PC-3 (cell line): ENCODE results near the gene SLC12A9. TPM values are rescaled to one million over a fixed set of nuclear protein-coding genes. Genes with fewer than 3 reads are reported as not detected.
"Not testable (repeated sequence)": the region's sequence is repeated elsewhere in the genome, so short reads cannot be mapped to it uniquely, and the experiment has no call there.

Source experiments
- ATAC-seq: fragments of 200-7000 bp; cut with Tn5 transposase; 2 replicates; pipeline ENCODE4 v1.9.1; 2020; ENCODE audit warnings: mild to moderate bottlenecking, moderate library complexity
- BruUV-seq: library from RNA; stranded (reverse); fragments of 400-500 nt; replicated peaks from 2 replicates; lab custom pipeline; 2021; lab: Mats Ljungman, UMichigan
- CTCF ChIA-PET: fragments of 300-600 bp; sonication (Branson Sonifier 250); formaldehyde crosslinking; loops from one replicate; lab custom pipeline; 2022; ENCODE audit warnings: antibody characterized with exemption; lab: Charles Lee
- POLR2A ChIA-PET: fragments of 300-600 bp; sonication (Branson Sonifier 250); formaldehyde crosslinking; loops from one replicate; lab custom pipeline; 2022; ENCODE audit warnings: antibody characterized with exemption; ENCODE audit not compliant: unreplicated experiment; lab: Charles Lee
- DNase-seq: peaks from one replicate; pipeline ENCODE4 v3.0.0-alpha.2; 2015
- H2AFZ ChIP-seq: fragments of 300-600 bp; sonication (generic); 2 replicates; pipeline ENCODE4 v1.6.0; 2016; ENCODE audit warnings: antibody characterized with exemption, low read length
- H3F3A ChIP-seq: fragments of 300-600 bp; sonication (generic); one replicate; pipeline ENCODE4 v1.6.0; 2017; ENCODE audit warnings: antibody characterized with exemption, low read length, control low read depth, mild to moderate bottlenecking; ENCODE audit not compliant: unreplicated experiment
- H3K27ac ChIP-seq: fragments of 300-600 bp; sonication (generic); 2 replicates; pipeline ENCODE4 v1.5.1; 2016; ENCODE audit warnings: mild to moderate bottlenecking, low read length
- H3K27me3 ChIP-seq: fragments of 300-600 bp; sonication (generic); 2 replicates; pipeline ENCODE4 v1.6.1; 2016; ENCODE audit warnings: low read length, mixed read lengths
- H3K36me3 ChIP-seq: fragments of 300-600 bp; sonication (generic); 2 replicates; pipeline ENCODE4 v1.6.1; 2016; ENCODE audit warnings: low read depth, mixed run types, low read length, mixed read lengths
- H3K4me1 ChIP-seq: fragments of 300-600 bp; sonication (generic); 2 replicates; pipeline ENCODE4 v1.5.1; 2016; ENCODE audit warnings: low read length; ENCODE audit not compliant: insufficient read depth
- H3K4me2 ChIP-seq: fragments of 300-600 bp; sonication (generic); 2 replicates; pipeline ENCODE4 v1.6.0; 2016; ENCODE audit warnings: low read length
- H3K4me3 ChIP-seq: fragments of 300-600 bp; sonication (generic); 2 replicates; pipeline ENCODE4 v1.5.1; 2016; ENCODE audit warnings: mild to moderate bottlenecking, low read length, mixed read lengths
- H3K79me2 ChIP-seq: fragments of 300-600 bp; sonication (generic); 2 replicates; pipeline ENCODE4 v1.6.1; 2017; ENCODE audit warnings: low read length, mixed read lengths
- H3K9ac ChIP-seq: fragments of 300-600 bp; sonication (generic); 2 replicates; pipeline ENCODE4 v1.6.0; 2016; ENCODE audit warnings: mild to moderate bottlenecking, low read length
- H3K9me2 ChIP-seq: fragments of 300-600 bp; sonication (generic); replicated peaks from 2 replicates; pipeline ENCODE4 v1.6.1; 2016; ENCODE audit warnings: mixed run types, low read length, mixed read lengths
- H3K9me3 ChIP-seq: fragments of 300-600 bp; sonication (generic); 2 replicates; pipeline ENCODE4 v1.6.1; 2016; ENCODE audit warnings: low read length, mixed read lengths
- H4K20me1 ChIP-seq: fragments of 300-600 bp; sonication (generic); 2 replicates; pipeline ENCODE4 v1.6.1; 2016; ENCODE audit warnings: low read length, mixed read lengths
- EZH2 ChIP-seq: fragments of 300-600 bp; sonication (generic); IDR thresholded peaks from one replicate; pipeline ENCODE4 v1.6.1; 2017; ENCODE audit warnings: antibody characterized with exemption, mild to moderate bottlenecking, low read length; ENCODE audit not compliant: unreplicated experiment
- EZH2phosphoT487 ChIP-seq: fragments of 300-600 bp; sonication (generic); IDR thresholded peaks from 2 replicates; pipeline ENCODE4 v1.6.1; 2018; ENCODE audit warnings: mild to moderate bottlenecking, antibody characterized with exemption, low read length, borderline replicate concordance
- intact Hi-C: fragments of 100-400 bp; cut with micrococcal nuclease; formaldehyde crosslinking; loops from 2 replicates; pipeline ENCODE4 v1.9.0; 2023
- total RNA-seq: library from RNA; depleted of rRNA; stranded (reverse); fragments of >200 nt; gene quantifications from 2 replicates; pipeline ENCODE4 v1.2.3, GENCODE V29; 2014
- TF ChIP-seq, protein P1 (sequence below): fragments of 300-600 bp; sonication (generic); conservative IDR thresholded peaks from 2 replicates; pipeline ENCODE4 v1.5.1; 2017; ENCODE audit warnings: antibody characterized with exemption, low read depth, mild to moderate bottlenecking, low read length

Gene SLC12A9
- total RNA-seq, 1 experiment from 2014 or later: 31.2 TPM

GRCh38 chr7:100806276-100806675 is 46.2 kb upstream of the SLC12A9 start:
- no peaks in the 10 kb centered on the region for H3K27me3 ChIP-seq
- no peak overlapping the region for H2AFZ ChIP-seq
- TF ChIP-seq, protein P1, sequence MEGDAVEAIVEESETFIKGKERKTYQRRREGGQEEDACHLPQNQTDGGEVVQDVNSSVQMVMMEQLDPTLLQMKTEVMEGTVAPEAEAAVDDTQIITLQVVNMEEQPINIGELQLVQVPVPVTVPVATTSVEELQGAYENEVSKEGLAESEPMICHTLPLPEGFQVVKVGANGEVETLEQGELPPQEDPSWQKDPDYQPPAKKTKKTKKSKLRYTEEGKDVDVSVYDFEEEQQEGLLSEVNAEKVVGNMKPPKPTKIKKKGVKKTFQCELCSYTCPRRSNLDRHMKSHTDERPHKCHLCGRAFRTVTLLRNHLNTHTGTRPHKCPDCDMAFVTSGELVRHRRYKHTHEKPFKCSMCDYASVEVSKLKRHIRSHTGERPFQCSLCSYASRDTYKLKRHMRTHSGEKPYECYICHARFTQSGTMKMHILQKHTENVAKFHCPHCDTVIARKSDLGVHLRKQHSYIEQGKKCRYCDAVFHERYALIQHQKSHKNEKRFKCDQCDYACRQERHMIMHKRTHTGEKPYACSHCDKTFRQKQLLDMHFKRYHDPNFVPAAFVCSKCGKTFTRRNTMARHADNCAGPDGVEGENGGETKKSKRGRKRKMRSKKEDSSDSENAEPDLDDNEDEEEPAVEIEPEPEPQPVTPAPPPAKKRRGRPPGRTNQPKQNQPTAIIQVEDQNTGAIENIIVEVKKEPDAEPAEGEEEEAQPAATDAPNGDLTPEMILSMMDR: no peak
- TF ChIP-seq EZH2: no peak
- no peak for TF ChIP-seq EZH2phosphoT487
- no peak overlapping the region for H3K9ac ChIP-seq
- no peak overlapping the region for H3K4me2 ChIP-seq
- BruUV-seq: no TSS peak
- H3K36me3 ChIP-seq: peaks cover 10% of the 10 kb centered on the region; the same call in 1 of the 2 replicates
- no peak overlapping the region for H3K27ac ChIP-seq
- H3K4me3 ChIP-seq: no peak overlapping the region
- no peak for ATAC-seq
- CTCF ChIA-PET: no interaction called here
- no peaks in the 10 kb centered on the region for H3K9me3 ChIP-seq
- H3K9me2 ChIP-seq: no peaks in the 10 kb centered on the region
- H3K4me1 ChIP-seq: peaks cover 26% of the 10 kb centered on the region
- intact Hi-C loops: no loop called here
- no peaks in the 10 kb centered on the region for H4K20me1 ChIP-seq
- no peaks in the 10 kb centered on the region for H3F3A ChIP-seq
- POLR2A ChIA-PET: interaction anchor here (0.7 kb wide), 1 partner anchor 9 kb away, joined by 6 read pairs; no protein-coding TSS in a partner anchor
- DNase-seq: no peak
- H3K79me2 ChIP-seq: no peaks in the 10 kb centered on the region

DNA sequence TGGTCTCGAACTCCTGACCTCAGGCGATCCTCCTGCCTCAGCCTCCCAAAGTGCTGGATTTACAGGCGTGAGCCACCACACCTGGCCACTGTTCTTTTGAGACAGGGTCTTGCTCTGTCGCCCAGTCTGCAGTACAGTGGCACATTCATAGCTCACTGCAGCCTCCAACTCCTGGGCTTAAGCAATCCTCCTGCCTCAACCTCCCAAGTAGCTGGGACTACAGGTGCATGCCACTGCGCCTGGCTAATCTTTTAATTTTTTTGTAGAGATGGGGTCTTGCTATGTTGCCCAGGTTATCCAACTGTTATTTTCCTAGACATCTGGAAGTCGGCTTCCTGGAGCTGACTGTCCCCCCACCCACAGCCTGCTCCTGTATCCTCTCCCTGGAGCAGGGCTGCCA is 45.6 kb upstream of the SLC12A9 start:
- H3K27ac ChIP-seq, BruUV-seq, H3K4me3 ChIP-seq, POLR2A ChIA-PET, H3K79me2 ChIP-seq, DNase-seq, H2AFZ ChIP-seq, ATAC-seq, intact Hi-C loops, H3F3A ChIP-seq, H3K9ac ChIP-seq, H3K4me2 ChIP-seq, H3K9me2 ChIP-seq, H3K9me3 ChIP-seq, H3K27me3 ChIP-seq, H4K20me1 ChIP-seq: not testable (repeated sequence)
- Histone ChIP-seq H3K4me1 (peaks cover 20% of the 10 kb centered on the region), H3K36me3 (peaks cover 10% of the 10 kb centered on the region; the same call in 1 of the 2 replicates)
- CTCF ChIA-PET: interaction anchor here (0.6 kb wide), 1 partner anchor 21 kb away, joined by 3 read pairs; no protein-coding TSS in a partner anchor

- intact Hi-C loops: no loop called here
- Histone ChIP-seq H3K36me3 (peaks cover 15% of the 10 kb centered on the region; the same call in 1 of the 2 replicates), H3K9ac (no peak overlapping the region), H4K20me1 (no peaks in the 10 kb centered on the region), H3K79me2 (no peaks in the 10 kb centered on the region), H3K4me3 (no peak overlapping the region), H3K4me1 (peaks cover 7% of the 10 kb centered on the region), H3K27me3 (no peaks in the 10 kb centered on the region), H3F3A (no peaks in the 10 kb centered on the region), H3K9me2 (no peaks in the 10 kb centered on the region), H2AFZ (no peak overlapping the region), H3K4me2 (no peak overlapping the region), H3K9me3 (no peaks in the 10 kb centered on the region), H3K27ac (no peak overlapping the region)
- peak; percentile 29 for DNase-seq
- TF ChIP-seq EZH2phosphoT487: no peak
- TF ChIP-seq, protein P1: no peak
- CTCF ChIA-PET: no interaction called here
- no peak for ATAC-seq
- BruUV-seq: no TSS peak
- POLR2A ChIA-PET: no interaction called here
These were observed 44.1 kb upstream of the SLC12A9 start for GRCh38 chr7:100808354-100808875.
